Ovary (tissue), 9 donors: Measurements from ENCODE around the gene PTEN. TPM values are rescaled to one million over a fixed set of nuclear protein-coding genes. Genes with fewer than 3 reads are reported as not detected.
"Not testable (repeated sequence)": the region's sequence is repeated elsewhere in the genome, so short reads cannot be mapped to it uniquely, and the experiment has no call there.

Experiments
- DNase-seq, 5 donors: peaks; one replicate each; pipeline ENCODE4 v3.0.0-alpha.2; 2019 to 2020
- H3K27ac ChIP-seq, 2 donors: fragments of 200-600 bp; one replicate each; pipeline versions ENCODE4 v1.5.1 to v1.8.0; 2019 to 2022
- H3K27me3 ChIP-seq: fragments of 200-600 bp; one replicate; pipeline ENCODE4 v1.8.0; 2022
- H3K36me3 ChIP-seq: fragments of 200-600 bp; sonication (generic); one replicate; pipeline ENCODE4 v1.5.1; 2019
- H3K4me1 ChIP-seq: one replicate; pipeline ENCODE4 v1.8.1; 2013; ENCODE audit warnings: mild to moderate bottlenecking, moderate library complexity; ENCODE audit not compliant: insufficient read depth
- H3K4me3 ChIP-seq: fragments of 200-600 bp; sonication (generic); one replicate; pipeline ENCODE4 v1.5.1; 2017
- H3K9me3 ChIP-seq, 2 donors: fragments of 200-600 bp in 1 of 2; sonication (generic) in 1 of 2; one replicate each; pipeline versions ENCODE4 v1.5.1 to v1.8.1; 2013 to 2019; ENCODE audit warnings: mild to moderate bottlenecking in 1 of 2, moderate library complexity in 1 of 2
- EP300 ChIP-seq: sonication (generic); formaldehyde crosslinking; IDR thresholded peaks from one replicate; pipeline ENCODE4 v1.6.1; 2017; ENCODE audit warnings: antibody characterized with exemption
- POLR2A ChIP-seq: fragments of 450-650 bp; IDR thresholded peaks from one replicate; pipeline ENCODE4 v1.6.1; 2017; ENCODE audit warnings: antibody characterized with exemption, mild to moderate bottlenecking, moderate library complexity
- WGBS, 3 donors: extraction: QIAGEN DNeasy Blood & Tissue Kit in 1 of 3; methylation state at CpG; one replicate each; pipeline versions ENCODE4 v1.1.5 to v1.1.7; 2013 to 2017; 5-methylcytosine and 5-hydroxymethylcytosine counted together
- intact Hi-C, 4 donors: fragments of 100-400 bp; cut with DNase I; formaldehyde crosslinking; loops; one replicate each; pipeline versions ENCODE4 v1.11.0 to v1.15.1; 2022 to 2023
- polyA plus RNA-seq, 2 donors: library from polyadenylated mRNA; stranded (reverse); fragments of 200-250 nt in 1 of 2; fragments of 350-450 nt in 1 of 2; fragmentation: Illumina TruSeq in 1 of 2; extraction: RNeasy Lipid Tissue Mini Kit (QIAGEN cat#74804) in 1 of 2; gene quantifications; one replicate each; pipeline ENCODE4 v1.2.3, GENCODE V29; 2013 to 2014
- total RNA-seq, 7 donors: library from RNA; depleted of rRNA in 2 of 7; stranded (reverse); fragments of >200 nt in 2 of 7; fragmentation: NEBNext Ultra II Directional in 3 of 7; extraction: Animal tissue kit (Norgen Biotek cat#: 25700) in 3 of 7; gene quantifications; one replicate each; pipeline versions ENCODE4 v1.1.0 to v1.2.4, GENCODE V29; 2016 to 2023
- TF ChIP-seq, protein P1 (sequence below), 3 donors: fragments of 450-650 bp in 2 of 3; fragments of 200-600 bp in 1 of 3; IDR thresholded peaks; one replicate each; pipeline versions ENCODE4 v1.5.1 to v1.8.0; 2016 to 2022; ENCODE audit warnings: antibody characterized with exemption in 3 of 3, mild to moderate bottlenecking in 1 of 3
- donor health status: DM: no; HTN: no; CAD: no; lungs with moderate emphysema.
- donor health status: DM: no; HTN: no; CAD: no.
- donor health status: Bipolar disorder and iron deficiency.
- donor health status: DM: yes; HTN: yes; CAD: no.
- donor health status: DM: no; HTN: no; CAD: no.
- donor health status: DM: yes; HTN: yes; CAD: no.

PTEN gene
- total and polyA plus RNA-seq, 9 donors = 23.7 to 182 (median 84.7) TPM

DNA sequence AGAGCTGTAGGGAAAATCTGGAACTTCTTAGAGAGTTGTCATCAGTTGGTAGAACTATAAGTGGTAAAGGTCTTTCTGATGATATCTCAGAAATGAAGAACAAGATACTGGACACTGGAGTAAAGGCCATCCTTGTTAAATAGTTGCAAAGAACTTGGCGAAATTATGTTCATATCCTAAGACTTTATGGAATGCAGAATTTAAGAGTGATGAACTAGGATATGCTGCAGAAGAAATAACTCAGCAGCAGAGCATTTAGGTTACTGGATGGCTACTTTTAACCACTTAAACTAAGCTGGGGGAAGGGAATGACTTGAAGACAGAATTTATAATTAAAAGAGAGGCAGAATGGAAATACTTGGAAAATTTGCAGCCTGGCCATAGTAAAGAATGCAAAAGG is 23.7 kb downstream of the PTEN start:
- WGBS, 3 donors = 85 to 94% (median 88%) methylated on average over 1 of the region's 1 CpG
- peaks cover 2% of the 10 kb centered on the region for H3K4me1 ChIP-seq
- intact Hi-C loops = no loop called here

DNA sequence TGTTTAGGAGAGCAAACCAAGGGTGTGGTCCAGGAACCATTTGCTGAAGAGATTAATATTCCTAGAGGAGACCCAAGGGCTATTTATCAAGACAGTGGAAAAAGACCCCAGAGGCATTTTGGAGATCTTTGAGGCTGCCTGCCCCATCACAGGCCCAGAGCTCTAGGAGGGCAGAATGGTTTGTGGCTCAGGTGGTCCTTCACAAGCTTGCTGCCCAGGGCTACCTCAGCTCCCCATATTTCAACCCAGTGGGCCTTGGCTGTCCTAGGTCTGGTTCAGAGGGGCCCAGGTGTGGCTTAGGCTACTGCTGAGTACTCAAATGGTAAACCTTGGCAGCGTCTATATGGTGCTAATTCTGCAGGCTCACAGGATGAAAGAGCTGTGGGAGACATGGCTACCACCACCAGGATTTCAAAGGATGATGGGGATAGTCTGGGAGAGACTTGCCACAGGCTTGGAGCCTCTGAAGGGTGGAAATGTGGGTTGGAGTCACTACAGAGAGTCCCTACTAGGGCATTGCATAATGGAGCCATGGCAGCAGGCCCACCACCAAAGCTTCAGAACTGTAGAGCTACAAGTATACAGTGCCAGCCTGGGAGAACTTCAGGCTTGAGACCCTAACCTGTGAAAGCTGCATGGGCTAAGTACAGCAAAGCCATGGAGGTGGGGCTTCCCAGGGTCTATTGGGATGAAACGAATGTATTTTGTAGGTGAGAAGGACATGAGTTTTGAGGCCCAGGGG is 24.3 kb downstream of the PTEN start:
- H3K4me1 ChIP-seq = peaks cover 2% of the 10 kb centered on the region
- no peaks in the 10 kb centered on the region for H3K27me3 ChIP-seq
- TF ChIP-seq, protein P1, sequence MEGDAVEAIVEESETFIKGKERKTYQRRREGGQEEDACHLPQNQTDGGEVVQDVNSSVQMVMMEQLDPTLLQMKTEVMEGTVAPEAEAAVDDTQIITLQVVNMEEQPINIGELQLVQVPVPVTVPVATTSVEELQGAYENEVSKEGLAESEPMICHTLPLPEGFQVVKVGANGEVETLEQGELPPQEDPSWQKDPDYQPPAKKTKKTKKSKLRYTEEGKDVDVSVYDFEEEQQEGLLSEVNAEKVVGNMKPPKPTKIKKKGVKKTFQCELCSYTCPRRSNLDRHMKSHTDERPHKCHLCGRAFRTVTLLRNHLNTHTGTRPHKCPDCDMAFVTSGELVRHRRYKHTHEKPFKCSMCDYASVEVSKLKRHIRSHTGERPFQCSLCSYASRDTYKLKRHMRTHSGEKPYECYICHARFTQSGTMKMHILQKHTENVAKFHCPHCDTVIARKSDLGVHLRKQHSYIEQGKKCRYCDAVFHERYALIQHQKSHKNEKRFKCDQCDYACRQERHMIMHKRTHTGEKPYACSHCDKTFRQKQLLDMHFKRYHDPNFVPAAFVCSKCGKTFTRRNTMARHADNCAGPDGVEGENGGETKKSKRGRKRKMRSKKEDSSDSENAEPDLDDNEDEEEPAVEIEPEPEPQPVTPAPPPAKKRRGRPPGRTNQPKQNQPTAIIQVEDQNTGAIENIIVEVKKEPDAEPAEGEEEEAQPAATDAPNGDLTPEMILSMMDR (IDR thresholded peaks at IDR 0.05) = no peak
- no peak for TF ChIP-seq EP300
- no peak for TF ChIP-seq POLR2A
- DNase-seq = no peak
- no peak overlapping the region for H3K27ac ChIP-seq
- H3K9me3 ChIP-seq = no peaks in the 10 kb centered on the region
- WGBS, 3 donors = 96 to 100% (median 100%) methylated on average over 2 of the region's 2 CpGs
- intact Hi-C loops = no loop called here
- no peak overlapping the region for H3K4me3 ChIP-seq
- no peaks in the 10 kb centered on the region for H3K36me3 ChIP-seq

More for the DNA sequence above, 23.7 kb downstream of the PTEN start:
- TF ChIP-seq EP300 = no peak
- TF ChIP-seq POLR2A = no peak
- DNase-seq = no peak
- no peaks in the 10 kb centered on the region for H3K9me3 ChIP-seq
- H3K4me3 ChIP-seq = no peak overlapping the region
- no peaks in the 10 kb centered on the region for H3K27me3 ChIP-seq
- no peak overlapping the region for H3K27ac ChIP-seq
- no peaks in the 10 kb centered on the region for H3K36me3 ChIP-seq

DNA sequence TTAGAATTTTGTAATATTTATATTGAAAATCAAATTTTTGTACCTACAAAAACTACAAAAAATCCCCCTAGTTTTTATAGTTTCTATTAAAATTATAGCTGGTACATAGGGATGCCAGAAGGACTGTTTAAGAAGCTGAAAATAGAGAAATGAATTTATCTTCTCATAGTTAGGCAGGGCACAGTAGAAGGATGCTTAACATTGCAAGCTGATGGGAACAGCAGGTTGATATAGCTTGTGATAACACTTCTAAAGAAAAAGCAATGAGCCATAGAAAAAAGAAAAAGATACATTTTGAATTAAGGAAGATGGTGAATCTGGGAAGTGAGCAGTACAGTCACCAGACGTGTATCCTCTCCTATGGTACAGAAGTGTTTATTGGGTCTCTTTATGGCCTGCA is 32.0 kb downstream of the PTEN start:
- intact Hi-C loops = no loop called here
- 86 to 94% (median 91%) methylated on average over 1 of the region's 1 CpG for WGBS, 3 donors

DNA sequence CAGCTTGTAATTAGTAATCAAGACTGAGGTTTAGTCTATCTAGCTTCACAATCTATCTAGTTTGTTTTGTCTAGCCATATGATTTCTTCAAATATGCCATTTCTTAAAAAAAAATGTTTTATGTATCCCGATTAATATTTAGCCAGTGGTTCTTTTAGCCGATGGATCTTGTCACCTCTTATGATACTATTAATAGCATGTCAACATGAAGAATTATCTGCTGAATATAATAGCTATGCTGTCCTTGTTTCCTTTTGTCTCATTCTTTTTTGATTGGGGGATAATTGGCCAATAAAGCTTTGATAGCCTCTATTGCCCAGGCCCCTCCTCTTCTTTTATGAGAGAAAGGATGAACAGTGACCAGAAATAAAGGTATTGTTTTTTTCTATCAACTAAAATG is 32.8 kb downstream of the PTEN start:
- Histone ChIP-seq H3K4me1 (peaks cover 6% of the 10 kb centered on the region), H3K36me3 (no peaks in the 10 kb centered on the region), H3K4me3 (no peak overlapping the region), H3K27ac (no peak overlapping the region), H3K9me3 (no peaks in the 10 kb centered on the region), H3K27me3 (no peaks in the 10 kb centered on the region)
- 43 to 68% (median 47%) methylated on average over 2 of the region's 2 CpGs for WGBS, 3 donors
- no peak for TF ChIP-seq EP300
- TF ChIP-seq, protein P1 (IDR thresholded peaks at IDR 0.05) = no peak
- intact Hi-C loops = no loop called here
- DNase-seq = no peak

More for the DNA sequence above, 32.0 kb downstream of the PTEN start:
- Histone ChIP-seq H3K27me3 (no peaks in the 10 kb centered on the region), H3K27ac (no peak overlapping the region), H3K4me3 (no peak overlapping the region), H3K9me3 (no peaks in the 10 kb centered on the region), H3K4me1 (peaks cover 6% of the 10 kb centered on the region), H3K36me3 (no peaks in the 10 kb centered on the region)
- TF ChIP-seq, protein P1 (IDR thresholded peaks at IDR 0.05) = no peak
- TF ChIP-seq POLR2A = no peak
- TF ChIP-seq EP300 = no peak
- no peak for DNase-seq

DNA sequence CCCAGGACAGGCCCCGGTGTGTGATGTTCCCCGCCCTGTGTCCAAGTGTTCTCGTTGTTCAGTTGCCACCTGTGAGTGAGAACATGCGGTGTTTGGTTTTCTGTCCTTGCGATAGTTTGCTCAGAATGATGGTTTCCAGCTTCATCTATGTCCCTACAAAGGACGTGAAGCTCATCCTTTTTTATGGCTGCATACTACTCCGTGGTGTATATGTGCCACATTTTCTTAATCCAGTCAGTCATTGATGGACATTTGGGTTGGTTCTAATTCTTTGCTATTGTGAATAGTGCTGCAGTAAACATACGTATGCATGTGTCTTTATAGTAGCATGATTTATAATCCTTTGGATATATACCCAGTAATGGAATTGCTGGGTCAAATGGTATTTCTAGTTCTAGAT is 34.5 kb downstream of the PTEN start:
- H3K9me3 ChIP-seq, H3K27me3 ChIP-seq, intact Hi-C loops, H3K36me3 ChIP-seq, H3K27ac ChIP-seq, H3K4me3 ChIP-seq, DNase-seq, H3K4me1 ChIP-seq: not testable (repeated sequence)
- WGBS, 3 donors = 97% methylated on average over 8 of the region's 8 CpGs

DNA sequence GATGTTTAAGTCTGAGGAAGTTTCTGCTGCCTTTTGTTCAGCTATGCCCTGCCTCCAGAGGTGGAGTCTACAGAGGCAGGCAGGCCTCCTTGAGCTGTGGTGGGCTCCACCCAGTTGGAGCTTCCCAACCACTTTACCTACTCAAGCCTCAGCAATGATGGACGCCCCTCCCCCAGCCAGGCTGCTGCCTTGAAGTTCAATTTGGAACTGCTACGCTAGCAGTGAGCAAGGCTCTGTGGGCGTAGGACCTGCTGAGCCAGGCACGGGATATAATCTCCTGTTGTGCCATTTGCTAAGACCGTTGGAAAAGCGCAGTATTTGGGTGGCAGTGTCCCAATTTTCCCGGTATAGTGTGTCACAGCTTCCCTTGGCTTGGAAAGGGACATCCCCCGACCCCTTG is 40.0 kb downstream of the PTEN start:
- DNase-seq, H3K4me3 ChIP-seq, intact Hi-C loops, H3K4me1 ChIP-seq, H3K9me3 ChIP-seq, H3K36me3 ChIP-seq, H3K27ac ChIP-seq, H3K27me3 ChIP-seq: not testable (repeated sequence)
- WGBS, 3 donors = 92 to 97% (median 95%) methylated on average over 8 of the region's 8 CpGs
